Choroid plexus epithelial cell (primary cell): Measurements from ENCODE around the gene CDR2L.

ENCODE experiments used
- DNase-seq: peaks from one replicate; pipeline ENCODE4 v3.0.0-alpha.2; 2010; ENCODE audit warnings: low read depth
- H3K4me3 ChIP-seq: 2 replicates; pipeline ENCODE4 v1.5.1; 2011; ENCODE audit warnings: low read depth, mild to moderate bottlenecking, control low read depth, low read length, moderate library complexity
- TF ChIP-seq, protein P1 (sequence below): conservative IDR thresholded peaks from 2 replicates; pipeline ENCODE4 v1.5.1; 2011; ENCODE audit warnings: low read depth, mild to moderate bottlenecking, control low read depth, inconsistent platforms, low read length, moderate library complexity

The CDR2L gene

GRCh38 chr17:74952431-74953133 is 34.9 kb upstream of the CDR2L start:
- no peak overlapping the region for H3K4me3 ChIP-seq
- TF ChIP-seq, protein P1, sequence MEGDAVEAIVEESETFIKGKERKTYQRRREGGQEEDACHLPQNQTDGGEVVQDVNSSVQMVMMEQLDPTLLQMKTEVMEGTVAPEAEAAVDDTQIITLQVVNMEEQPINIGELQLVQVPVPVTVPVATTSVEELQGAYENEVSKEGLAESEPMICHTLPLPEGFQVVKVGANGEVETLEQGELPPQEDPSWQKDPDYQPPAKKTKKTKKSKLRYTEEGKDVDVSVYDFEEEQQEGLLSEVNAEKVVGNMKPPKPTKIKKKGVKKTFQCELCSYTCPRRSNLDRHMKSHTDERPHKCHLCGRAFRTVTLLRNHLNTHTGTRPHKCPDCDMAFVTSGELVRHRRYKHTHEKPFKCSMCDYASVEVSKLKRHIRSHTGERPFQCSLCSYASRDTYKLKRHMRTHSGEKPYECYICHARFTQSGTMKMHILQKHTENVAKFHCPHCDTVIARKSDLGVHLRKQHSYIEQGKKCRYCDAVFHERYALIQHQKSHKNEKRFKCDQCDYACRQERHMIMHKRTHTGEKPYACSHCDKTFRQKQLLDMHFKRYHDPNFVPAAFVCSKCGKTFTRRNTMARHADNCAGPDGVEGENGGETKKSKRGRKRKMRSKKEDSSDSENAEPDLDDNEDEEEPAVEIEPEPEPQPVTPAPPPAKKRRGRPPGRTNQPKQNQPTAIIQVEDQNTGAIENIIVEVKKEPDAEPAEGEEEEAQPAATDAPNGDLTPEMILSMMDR, result no peak
- no peak for DNase-seq

DNA sequence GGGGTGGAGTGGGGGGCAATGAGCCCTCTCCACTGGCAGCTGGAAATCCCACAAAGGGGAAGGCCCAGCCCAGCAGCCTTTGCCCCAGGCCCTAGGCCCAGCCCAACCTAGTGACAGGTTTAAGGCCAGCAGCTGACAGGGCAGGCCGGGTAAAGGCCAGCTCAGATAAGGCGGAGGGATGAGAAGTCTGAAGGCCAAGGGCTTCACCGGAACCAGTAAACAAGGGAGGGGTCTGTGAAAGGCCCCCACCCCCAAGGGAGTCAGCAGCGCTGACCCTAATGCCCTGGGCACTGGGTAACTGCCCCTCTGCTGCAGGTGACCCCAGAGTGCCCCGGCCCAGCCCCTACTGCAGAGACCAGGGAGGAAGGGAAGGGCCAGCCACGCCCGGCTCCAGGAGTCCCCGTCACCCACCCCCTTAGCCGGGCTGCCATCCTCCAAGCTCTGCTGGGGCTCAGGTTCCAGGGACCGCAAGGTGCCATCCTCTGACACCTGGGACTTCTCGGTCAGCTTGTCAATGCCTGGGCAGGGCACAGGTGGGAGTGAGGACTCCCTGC is 34.2 kb upstream of the CDR2L start:
- no peak overlapping the region for H3K4me3 ChIP-seq
- TF ChIP-seq, protein P1, result no peak
- DNase-seq, result no peak

- H3K4me3 ChIP-seq, result no peak overlapping the region
- DNase-seq, result no peak
- TF ChIP-seq, protein P1, result no peak
Observed at GRCh38 chr17:74954115-74954514, 33.3 kb upstream of the CDR2L start.

- DNase-seq, result no peak
- H3K4me3 ChIP-seq, result no peak overlapping the region
- TF ChIP-seq, protein P1, result no peak
Observed at GRCh38 chr17:74954665-74955421, 32.6 kb upstream of the CDR2L start.

GRCh38 chr17:74956093-74956492 is 31.3 kb upstream of the CDR2L start:
- no peak overlapping the region for H3K4me3 ChIP-seq
- no peak for DNase-seq
- TF ChIP-seq, protein P1, result no peak

DNA sequence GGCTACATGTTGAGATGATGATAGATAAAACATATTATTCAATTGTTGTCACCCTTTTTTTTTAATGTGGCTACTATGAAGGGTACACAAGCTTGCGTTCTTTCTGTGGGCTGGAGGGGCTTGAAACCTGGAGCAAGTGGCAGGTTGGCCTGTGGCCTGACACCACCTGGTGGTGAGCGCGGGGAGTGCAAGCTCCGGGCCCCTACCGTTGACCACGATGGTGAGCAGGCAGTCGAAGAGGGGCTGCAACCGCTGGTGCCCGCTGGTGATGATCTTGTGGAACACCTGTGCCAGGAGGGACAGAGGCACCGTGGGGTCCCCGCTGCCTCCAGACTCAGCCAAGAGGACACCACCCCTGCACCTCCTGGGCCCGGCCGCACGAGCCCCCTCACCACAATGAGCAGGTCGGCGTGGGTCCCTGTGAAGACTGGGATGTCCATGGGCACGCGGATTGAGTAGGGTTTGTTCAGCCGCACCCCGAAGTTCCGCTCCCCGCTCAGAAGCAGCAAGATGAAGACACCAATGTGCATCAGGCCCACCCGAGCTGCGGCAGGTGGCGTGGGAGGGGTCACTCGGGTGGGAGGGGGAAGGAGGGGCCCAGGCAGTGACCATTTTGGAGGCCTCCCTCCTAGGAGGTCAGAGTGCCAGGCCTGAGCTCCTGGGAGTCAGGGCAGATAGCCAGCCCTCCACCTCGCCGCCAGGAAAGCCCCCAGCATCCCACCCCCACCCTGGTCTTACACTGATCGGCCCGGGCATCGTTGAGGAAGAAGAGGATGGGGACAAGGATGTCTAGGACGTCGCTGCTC is 29.3 kb upstream of the CDR2L start:
- TF ChIP-seq, protein P1, result peak; percentile 90
- DNase-seq, result peak; percentile 56
- no peak overlapping the region for H3K4me3 ChIP-seq
